ENCODE measurements around the gene PUSL1. TPM values are rescaled to one million over a fixed set of nuclear protein-coding genes. Genes with fewer than 3 reads are reported as not detected.

PUSL1 gene
- total RNA-seq, 2 donors from 2014 or later: 21.7 to 23.8 TPM

GRCh38 chr1:1297802-1298424 is 10.5 kb upstream of the PUSL1 start:
- DNase-seq: no peak
- H3K27ac Mint-ChIP-seq: no peak overlapping the region
- no peaks in the 10 kb centered on the region for H3K9me3 Mint-ChIP-seq
- no peaks in the 10 kb centered on the region for H3K36me3 Mint-ChIP-seq (ENCODE audit: low read depth)
- Histone ChIP-seq H3K27me3 (ENCODE audit: control insufficient read depth, insufficient read depth, low read length, poor library complexity, severe bottlenecking) (no peaks in the 10 kb centered on the region), H3K4me3 (ENCODE audit: low read length) (no peak overlapping the region), H3K9me3 (ENCODE audit: control insufficient read depth, low read length) (no peaks in the 10 kb centered on the region), H3K27ac (ENCODE audit: low read depth, low read length) (no peak overlapping the region), H3K36me3 (ENCODE audit: control insufficient read depth, insufficient read depth, low read length) (no peaks in the 10 kb centered on the region), H3K4me1 (ENCODE audit: control insufficient read depth, insufficient read depth, low read length) (no peaks in the 10 kb centered on the region), H3K9ac (ENCODE audit: extremely low read depth, low read length, poor library complexity, severe bottlenecking) (no peak overlapping the region)
- no peak for TF ChIP-seq CTCF (conservative IDR thresholded peaks at IDR 0.05)
- H3K4me1 Mint-ChIP-seq: no peaks in the 10 kb centered on the region
- H3K4me3 Mint-ChIP-seq: no peak overlapping the region
- WGBS, 2 experiments (ENCODE audit: insufficient coverage in 1 of 2, insufficient read length in 1 of 2): 95 to 97% methylated on average over 19 to 31 of the region's 31 CpGs
- no peaks in the 10 kb centered on the region for H3K27me3 Mint-ChIP-seq (ENCODE audit: insufficient read depth)

GRCh38 chr1:1298861-1299685 is 9.3 kb upstream of the PUSL1 start:
- TF ChIP-seq CTCF (conservative IDR thresholded peaks at IDR 0.05): no peak
- Mint-ChIP-seq H3K36me3 (ENCODE audit: low read depth) (no peaks in the 10 kb centered on the region), H3K4me1 (no peaks in the 10 kb centered on the region), H3K27ac (no peak overlapping the region), H3K27me3 (ENCODE audit: insufficient read depth) (no peaks in the 10 kb centered on the region), H3K4me3 (no peak overlapping the region), H3K9me3 (no peaks in the 10 kb centered on the region)
- Histone ChIP-seq H3K27ac (ENCODE audit: low read depth, low read length) (peak overlapping the region; percentile 72), H3K4me3 (ENCODE audit: low read length) (no peak overlapping the region), H3K4me1 (ENCODE audit: control insufficient read depth, insufficient read depth, low read length) (no peaks in the 10 kb centered on the region), H3K9ac (ENCODE audit: extremely low read depth, low read length, poor library complexity, severe bottlenecking) (no peak overlapping the region), H3K27me3 (ENCODE audit: control insufficient read depth, insufficient read depth, low read length, poor library complexity, severe bottlenecking) (no peaks in the 10 kb centered on the region), H3K9me3 (ENCODE audit: control insufficient read depth, low read length) (no peaks in the 10 kb centered on the region), H3K36me3 (ENCODE audit: control insufficient read depth, insufficient read depth, low read length) (no peaks in the 10 kb centered on the region)
- 78 to 82% methylated on average over 14 to 30 of the region's 30 CpGs for WGBS, 2 experiments (ENCODE audit: insufficient coverage in 1 of 2, insufficient read length in 1 of 2)
- peak; percentile 93 for DNase-seq

- H3K27ac ChIP-seq (ENCODE audit: low read depth, low read length): peak overlapping the region; percentile 24
- WGBS, 2 experiments (ENCODE audit: insufficient coverage in 1 of 2, insufficient read length in 1 of 2): 80 to 92% methylated on average over 6 to 22 of the region's 22 CpGs
- no peaks in the 10 kb centered on the region for H3K36me3 ChIP-seq (ENCODE audit: control insufficient read depth, insufficient read depth, low read length)
- TF ChIP-seq CTCF (conservative IDR thresholded peaks at IDR 0.05): peak; percentile 70
- Mint-ChIP-seq H3K9me3 (no peaks in the 10 kb centered on the region), H3K36me3 (ENCODE audit: low read depth) (no peaks in the 10 kb centered on the region), H3K4me1 (no peaks in the 10 kb centered on the region), H3K27me3 (ENCODE audit: insufficient read depth) (no peaks in the 10 kb centered on the region), H3K4me3 (no peak overlapping the region), H3K27ac (no peak overlapping the region)
- no peaks in the 10 kb centered on the region for H3K9me3 ChIP-seq (ENCODE audit: control insufficient read depth, low read length)
- no peak overlapping the region for H3K9ac ChIP-seq (ENCODE audit: extremely low read depth, low read length, poor library complexity, severe bottlenecking)
- no peaks in the 10 kb centered on the region for H3K27me3 ChIP-seq (ENCODE audit: control insufficient read depth, insufficient read depth, low read length, poor library complexity, severe bottlenecking)
- DNase-seq: peak; percentile 80
- H3K4me1 ChIP-seq (ENCODE audit: control insufficient read depth, insufficient read depth, low read length): peaks cover 1% of the 10 kb centered on the region
- H3K4me3 ChIP-seq (ENCODE audit: low read length): no peak overlapping the region
These were observed 8.6 kb upstream of the PUSL1 start for GRCh38 chr1:1299686-1300351.
